Neutrophil (primary cell): ENCODE data around the gene MIER2.
"Not testable (repeated sequence)": the region's sequence is repeated elsewhere in the genome, so short reads cannot be mapped to it uniquely, and the experiment has no call there.

Source experiments
- H3K27ac ChIP-seq: fragments of 200-600 bp; sonication (generic); 2 replicates; pipeline ENCODE4 v1.5.1; 2016; ENCODE audit warnings: mild to moderate bottlenecking, moderate library complexity
- H3K27me3 ChIP-seq: fragments of 200-600 bp; sonication (generic); 2 replicates; pipeline ENCODE4 v1.6.0; 2016; ENCODE audit warnings: mild to moderate bottlenecking
- H3K36me3 ChIP-seq: fragments of 200-600 bp; sonication (generic); 2 replicates; pipeline ENCODE4 v1.5.1; 2017
- H3K4me1 ChIP-seq, 2 experiments: fragments of 200-600 bp in 1 of 2; sonication (generic) in 1 of 2; 1 replicate in 1 of 2; 2 replicates in 1 of 2; pipeline versions ENCODE4 v1.5.1 to v1.6.1; 2013 to 2016; ENCODE audit warnings: low read depth in 1 of 2, low read length in 1 of 2, mild to moderate bottlenecking in 1 of 2, moderate library complexity in 1 of 2; ENCODE audit not compliant: control insufficient read depth in 1 of 2, insufficient read depth in 1 of 2
- H3K4me3 ChIP-seq, 2 experiments: fragments of 200-600 bp in 1 of 2; sonication (generic) in 1 of 2; 1 replicate in 1 of 2; 2 replicates in 1 of 2; pipeline ENCODE4 v1.5.1; 2013 to 2016; ENCODE audit warnings: low read depth in 1 of 2, low read length in 1 of 2, mild to moderate bottlenecking in 1 of 2, moderate library complexity in 1 of 2
- H3K9me3 ChIP-seq: fragments of 200-600 bp; sonication (generic); 2 replicates; pipeline ENCODE4 v1.5.1; 2016
- TF ChIP-seq, protein P1 (sequence below): fragments of 200-600 bp; sonication (generic); IDR thresholded peaks from 2 replicates; pipeline ENCODE4 v1.5.1; 2016; ENCODE audit warnings: antibody characterized with exemption

The MIER2 gene, protein sequence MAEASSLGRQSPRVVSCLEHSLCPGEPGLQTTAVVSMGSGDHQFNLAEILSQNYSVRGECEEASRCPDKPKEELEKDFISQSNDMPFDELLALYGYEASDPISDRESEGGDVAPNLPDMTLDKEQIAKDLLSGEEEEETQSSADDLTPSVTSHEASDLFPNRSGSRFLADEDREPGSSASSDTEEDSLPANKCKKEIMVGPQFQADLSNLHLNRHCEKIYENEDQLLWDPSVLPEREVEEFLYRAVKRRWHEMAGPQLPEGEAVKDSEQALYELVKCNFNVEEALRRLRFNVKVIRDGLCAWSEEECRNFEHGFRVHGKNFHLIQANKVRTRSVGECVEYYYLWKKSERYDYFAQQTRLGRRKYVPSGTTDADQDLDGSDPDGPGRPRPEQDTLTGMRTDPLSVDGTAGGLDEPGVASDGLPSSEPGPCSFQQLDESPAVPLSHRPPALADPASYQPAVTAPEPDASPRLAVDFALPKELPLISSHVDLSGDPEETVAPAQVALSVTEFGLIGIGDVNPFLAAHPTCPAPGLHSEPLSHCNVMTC

DNA sequence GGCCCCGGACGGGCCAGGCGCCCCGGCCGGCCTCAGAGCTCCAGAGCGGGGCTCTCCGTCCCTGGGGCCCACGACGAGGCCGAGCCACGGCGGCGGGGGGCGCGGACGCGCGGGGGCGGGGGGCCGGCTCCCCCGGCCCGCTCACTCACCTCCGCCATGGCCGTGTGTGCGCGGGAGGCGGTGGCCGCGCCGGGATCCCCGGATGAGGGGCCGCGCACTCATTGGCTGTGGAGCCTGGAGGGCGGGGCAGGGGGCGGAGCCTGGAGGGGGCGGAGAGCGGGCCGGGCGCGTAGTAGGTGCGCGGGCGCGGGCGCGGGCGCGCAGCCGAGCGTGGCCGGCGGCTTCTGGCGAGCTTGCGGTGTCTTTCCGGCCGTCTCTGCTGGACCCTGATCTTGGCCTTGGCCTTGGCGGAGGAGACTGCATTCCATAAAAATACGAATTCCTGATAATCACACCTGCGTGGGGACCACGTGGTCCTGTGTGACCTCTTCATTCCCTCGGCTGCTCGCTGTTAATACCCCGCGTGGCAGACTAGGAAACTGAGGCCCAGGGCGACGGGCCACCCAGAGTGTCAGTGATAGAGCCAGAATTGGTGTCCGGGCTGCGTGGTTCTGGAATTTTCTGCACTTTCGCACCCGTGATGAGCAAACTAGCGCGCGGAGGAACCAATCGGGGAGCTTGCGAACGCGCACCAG lies at the start of gene MIER2:
MIER2 (minus strand) TSS at position 172 of the 695 bp plus-strand sequence; CDS start at position 158, 14 bp downstream.
- Histone ChIP-seq H3K27me3 (peaks cover 84% of the 10 kb centered on the region), H3K4me3 (no peak within 1 kb of the TSS), H3K27ac (no peak within 1 kb of the TSS), H3K9me3 (no peaks in the 10 kb centered on the region), H3K36me3 (no peaks in the 10 kb centered on the region), H3K4me1 (peaks cover 6% of the 10 kb centered on the region in 2 experiments)
- TF ChIP-seq, protein P1, sequence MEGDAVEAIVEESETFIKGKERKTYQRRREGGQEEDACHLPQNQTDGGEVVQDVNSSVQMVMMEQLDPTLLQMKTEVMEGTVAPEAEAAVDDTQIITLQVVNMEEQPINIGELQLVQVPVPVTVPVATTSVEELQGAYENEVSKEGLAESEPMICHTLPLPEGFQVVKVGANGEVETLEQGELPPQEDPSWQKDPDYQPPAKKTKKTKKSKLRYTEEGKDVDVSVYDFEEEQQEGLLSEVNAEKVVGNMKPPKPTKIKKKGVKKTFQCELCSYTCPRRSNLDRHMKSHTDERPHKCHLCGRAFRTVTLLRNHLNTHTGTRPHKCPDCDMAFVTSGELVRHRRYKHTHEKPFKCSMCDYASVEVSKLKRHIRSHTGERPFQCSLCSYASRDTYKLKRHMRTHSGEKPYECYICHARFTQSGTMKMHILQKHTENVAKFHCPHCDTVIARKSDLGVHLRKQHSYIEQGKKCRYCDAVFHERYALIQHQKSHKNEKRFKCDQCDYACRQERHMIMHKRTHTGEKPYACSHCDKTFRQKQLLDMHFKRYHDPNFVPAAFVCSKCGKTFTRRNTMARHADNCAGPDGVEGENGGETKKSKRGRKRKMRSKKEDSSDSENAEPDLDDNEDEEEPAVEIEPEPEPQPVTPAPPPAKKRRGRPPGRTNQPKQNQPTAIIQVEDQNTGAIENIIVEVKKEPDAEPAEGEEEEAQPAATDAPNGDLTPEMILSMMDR = no peak

DNA sequence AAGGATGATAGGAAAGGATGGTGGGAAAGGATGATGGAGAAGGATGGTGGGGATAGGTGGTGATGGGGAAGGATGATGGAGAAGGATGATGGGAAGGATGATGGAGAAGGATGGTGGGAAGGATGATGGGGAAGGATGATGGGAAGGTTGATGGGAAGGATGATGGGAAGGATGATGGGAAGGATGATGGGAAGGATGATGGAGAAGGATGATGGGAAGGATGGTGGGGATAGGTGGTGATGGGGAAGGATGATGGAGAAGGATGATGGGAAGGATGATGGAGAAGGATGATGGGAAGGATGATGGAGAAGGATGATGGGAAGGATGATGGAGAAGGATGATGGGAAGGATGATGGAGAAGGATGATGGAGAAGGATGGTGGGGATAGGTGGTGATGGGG lies 49.0 kb upstream of the MIER2 start:
- not testable (repeated sequence) for H3K27ac ChIP-seq, H3K9me3 ChIP-seq
- H3K27me3 ChIP-seq = peaks cover 15% of the 10 kb centered on the region

DNA sequence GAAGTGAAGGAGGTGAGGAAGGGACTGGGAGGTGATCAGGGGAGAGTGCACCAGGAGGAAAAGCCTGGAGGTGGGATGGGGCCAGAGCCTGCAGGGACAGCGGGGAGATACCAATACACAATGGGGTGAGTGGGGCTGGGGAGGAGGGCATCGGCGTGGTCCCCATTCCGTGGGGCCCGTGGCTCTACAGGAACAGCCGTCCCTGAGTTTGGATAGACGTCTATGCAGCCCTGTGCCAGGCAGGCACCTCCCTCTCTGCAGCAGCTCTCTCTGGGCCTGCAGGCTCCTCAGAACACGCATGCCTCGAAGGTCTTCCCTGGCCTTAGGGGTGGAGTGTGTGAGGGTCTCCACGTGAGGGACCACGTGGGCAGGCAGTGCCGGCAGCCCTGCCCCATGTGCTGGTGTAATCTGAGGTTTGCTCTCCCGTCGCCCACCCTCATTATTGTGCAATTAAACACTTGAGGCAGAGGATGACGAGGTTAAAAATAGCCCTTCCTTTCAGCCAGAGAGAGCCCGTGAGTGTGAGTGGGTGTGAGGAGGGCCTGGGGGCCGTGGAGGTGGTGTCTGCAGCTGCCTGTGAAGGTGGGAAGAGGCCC lies 47.9 kb upstream of the MIER2 start:
- H3K36me3 ChIP-seq = no peaks in the 10 kb centered on the region
- no peak overlapping the region for H3K27ac ChIP-seq
- peaks cover 23% of the 10 kb centered on the region for H3K27me3 ChIP-seq
- no peaks in the 10 kb centered on the region for H3K9me3 ChIP-seq
- TF ChIP-seq, protein P1 = no peak
- H3K4me3 ChIP-seq = no peak overlapping the region
- no peaks in the 10 kb centered on the region for H3K4me1 ChIP-seq

More for the DNA sequence above, 49.0 kb upstream of the MIER2 start:
- H3K36me3 ChIP-seq, H3K4me1 ChIP-seq, H3K4me3 ChIP-seq: not testable (repeated sequence)

DNA sequence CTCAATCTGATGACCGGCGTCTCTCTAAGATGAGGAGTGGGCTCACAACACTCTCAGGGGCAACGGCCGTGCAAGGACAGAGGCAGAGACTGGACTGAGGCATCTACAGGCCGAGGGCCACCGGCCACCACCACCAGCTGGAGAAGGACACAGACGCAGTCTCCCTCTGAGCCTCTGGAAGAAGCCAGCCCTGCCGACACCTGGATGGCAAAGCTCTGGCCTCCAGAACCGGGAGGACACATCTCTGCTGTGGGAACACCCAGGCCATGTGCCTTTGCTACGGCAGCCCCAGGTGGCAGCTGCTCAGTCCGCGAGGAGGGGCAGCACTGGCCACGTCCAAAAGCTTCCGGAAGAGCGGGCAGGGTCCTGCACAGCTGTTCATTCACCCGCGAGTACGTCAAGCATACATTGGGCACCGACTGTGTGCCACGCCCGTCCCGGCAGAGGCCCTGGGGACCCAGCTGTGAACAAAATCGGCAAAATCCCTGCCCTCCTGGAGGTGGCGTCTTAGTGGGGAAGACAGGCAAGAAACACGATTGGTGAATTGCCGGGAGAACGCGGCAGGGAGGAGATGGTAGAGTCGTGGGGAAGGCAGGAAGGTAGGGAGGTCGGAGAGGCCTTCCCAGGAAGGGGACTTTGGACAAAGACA lies 47.3 kb upstream of the MIER2 start:
- H3K27ac ChIP-seq = no peak overlapping the region
- H3K9me3 ChIP-seq = no peaks in the 10 kb centered on the region
- peaks cover 25% of the 10 kb centered on the region for H3K27me3 ChIP-seq
- TF ChIP-seq, protein P1 = no peak
- H3K36me3 ChIP-seq = no peaks in the 10 kb centered on the region
- no peaks in the 10 kb centered on the region for H3K4me1 ChIP-seq
- H3K4me3 ChIP-seq = no peak overlapping the region

DNA sequence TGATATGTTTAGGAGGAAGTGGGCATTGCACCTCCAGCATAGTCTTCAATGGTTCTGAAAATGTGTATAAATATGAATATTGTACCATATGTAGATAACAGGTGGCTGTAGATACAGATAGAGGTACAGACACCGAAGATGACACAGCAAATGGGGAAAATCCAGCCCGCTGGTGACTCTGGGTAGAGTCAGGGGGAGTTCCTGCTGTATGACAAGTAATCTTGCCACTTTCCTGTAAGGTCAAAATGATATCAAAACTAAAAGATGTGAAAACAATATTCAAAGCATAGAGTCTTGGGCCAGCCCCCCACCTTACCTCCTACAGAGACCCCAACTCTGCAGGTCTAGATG lies 46.6 kb upstream of the MIER2 start:
- H3K36me3 ChIP-seq = no peaks in the 10 kb centered on the region
- no peak overlapping the region for H3K27ac ChIP-seq
- H3K27me3 ChIP-seq = peaks cover 29% of the 10 kb centered on the region
- H3K4me3 ChIP-seq = no peak overlapping the region
- TF ChIP-seq, protein P1 = no peak
- no peaks in the 10 kb centered on the region for H3K4me1 ChIP-seq
- H3K9me3 ChIP-seq = no peaks in the 10 kb centered on the region
